ENCODE measurements around the gene PINK1. TPM values are rescaled to one million over a fixed set of nuclear protein-coding genes. Genes with fewer than 3 reads are reported as not detected.

The PINK1 gene
- polyA plus RNA-seq, 1 of the 3 experiments (the other 2 are of a cell fraction) = 24.4 TPM

DNA sequence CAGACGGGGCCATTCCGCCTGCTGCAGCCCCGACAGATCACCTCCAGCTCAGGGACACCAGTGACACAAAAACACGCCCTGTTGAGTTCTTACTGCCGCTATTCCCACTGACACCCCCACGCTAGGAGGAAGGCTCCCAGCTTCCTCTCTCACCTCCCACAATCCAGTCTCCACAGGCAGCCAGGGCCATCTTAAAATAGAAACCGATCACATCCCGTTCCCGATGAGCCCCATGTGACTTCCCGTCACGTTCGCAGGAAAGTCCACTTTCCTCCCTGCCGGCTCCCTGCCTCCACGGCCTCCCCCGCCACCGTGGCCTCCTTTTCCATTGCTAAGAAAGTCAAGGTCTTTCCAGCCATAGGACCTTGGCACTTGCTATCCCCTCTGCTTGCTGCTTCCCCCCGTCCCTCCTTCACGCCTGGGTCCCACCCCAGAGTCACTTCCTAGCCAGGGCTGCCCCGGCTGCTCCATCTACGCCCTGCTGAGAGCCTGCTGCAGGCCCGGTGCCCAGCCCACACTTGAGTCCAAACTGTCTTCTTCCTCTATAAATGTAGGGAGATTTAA lies 51.9 kb downstream of the PINK1 start:
- no peak overlapping the region for H3K9ac ChIP-seq
- ChIA-PET CTCF (interaction anchor here (0.9 kb wide), 1 partner anchor 12 kb away, joined by 3 read pairs; no protein-coding TSS in a partner anchor), POLR2A (no interaction called here)
- H3K9me3 ChIP-seq = no peaks in the 10 kb centered on the region
- no peaks in the 10 kb centered on the region for H4K20me1 ChIP-seq (ENCODE audit: insufficient read depth)
- no peak for TF ChIP-seq RFX5 (IDR thresholded peaks at IDR 0.05; ENCODE audit: low read length)
- TF ChIP-seq POLR2AphosphoS5 (IDR thresholded peaks at IDR 0.05; ENCODE audit: low read depth, low read length) = no peak
- TF ChIP-seq GATA2 (CRISPR knock-in tag; IDR thresholded peaks at IDR 0.05) = no peak
- TF ChIP-seq EP300 (IDR thresholded peaks at IDR 0.05; ENCODE audit: borderline replicate concordance in 1 of 2, low read depth in 1 of 2, low read length in 1 of 2) = no peak
- no peak for TF ChIP-seq NFIC (IDR thresholded peaks at IDR 0.05; ENCODE audit: borderline replicate concordance)
- TF ChIP-seq, protein P1, sequence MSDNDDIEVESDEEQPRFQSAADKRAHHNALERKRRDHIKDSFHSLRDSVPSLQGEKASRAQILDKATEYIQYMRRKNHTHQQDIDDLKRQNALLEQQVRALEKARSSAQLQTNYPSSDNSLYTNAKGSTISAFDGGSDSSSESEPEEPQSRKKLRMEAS (IDR thresholded peaks at IDR 0.05; ENCODE audit: low read depth) = no peak
- no peak for TF ChIP-seq CHD2 (IDR thresholded peaks at IDR 0.05; ENCODE audit: low read length, partially characterized antibody)
- no peak for TF ChIP-seq MXI1 (IDR thresholded peaks at IDR 0.05; ENCODE audit: low read depth, low read length)
- no peak for TF ChIP-seq ELF1 (IDR thresholded peaks at IDR 0.05)
- TF ChIP-seq, protein P2, sequence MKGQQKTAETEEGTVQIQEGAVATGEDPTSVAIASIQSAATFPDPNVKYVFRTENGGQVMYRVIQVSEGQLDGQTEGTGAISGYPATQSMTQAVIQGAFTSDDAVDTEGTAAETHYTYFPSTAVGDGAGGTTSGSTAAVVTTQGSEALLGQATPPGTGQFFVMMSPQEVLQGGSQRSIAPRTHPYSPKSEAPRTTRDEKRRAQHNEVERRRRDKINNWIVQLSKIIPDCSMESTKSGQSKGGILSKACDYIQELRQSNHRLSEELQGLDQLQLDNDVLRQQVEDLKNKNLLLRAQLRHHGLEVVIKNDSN (IDR thresholded peaks at IDR 0.05; ENCODE audit: borderline replicate concordance, low read depth) = no peak
- H2AFZ ChIP-seq (ENCODE audit: low read depth) = no peak overlapping the region
- no peak for DNase-seq
- H3K36me3 ChIP-seq (replicated peaks in 1 of 2; ENCODE audit: control insufficient read depth in 1 of 2, insufficient read depth in 2 of 2, low read length in 1 of 2) = no peaks in the 10 kb centered on the region
- H3K4me2 ChIP-seq = no peak overlapping the region
- no peaks in the 10 kb centered on the region for H3K79me2 ChIP-seq (ENCODE audit: insufficient read depth)
- H3K9me2 ChIP-seq = no peaks in the 10 kb centered on the region
- H3K27ac ChIP-seq (ENCODE audit: low read depth in 2 of 2, low read length in 1 of 2) = no peak overlapping the region
- no peaks in the 10 kb centered on the region for H3K27me3 ChIP-seq (ENCODE audit: insufficient read depth)
- WGBS (ENCODE audit: low lambda C conversion rate) = 90% methylated on average over 21 of the region's 21 CpGs
- H3K4me1 ChIP-seq (ENCODE audit: control insufficient read depth in 1 of 2, insufficient read depth in 2 of 2, low read depth in 1 of 2, low read length in 1 of 2) = no peaks in the 10 kb centered on the region; a peak in 1 of 4 replicates
- no peak overlapping the region for H3K4me3 ChIP-seq (ENCODE audit: low read depth in 2 of 2, low read length in 1 of 2)
- H3F3A ChIP-seq (replicated peaks; ENCODE audit: insufficient read depth) = no peaks in the 10 kb centered on the region

DNA sequence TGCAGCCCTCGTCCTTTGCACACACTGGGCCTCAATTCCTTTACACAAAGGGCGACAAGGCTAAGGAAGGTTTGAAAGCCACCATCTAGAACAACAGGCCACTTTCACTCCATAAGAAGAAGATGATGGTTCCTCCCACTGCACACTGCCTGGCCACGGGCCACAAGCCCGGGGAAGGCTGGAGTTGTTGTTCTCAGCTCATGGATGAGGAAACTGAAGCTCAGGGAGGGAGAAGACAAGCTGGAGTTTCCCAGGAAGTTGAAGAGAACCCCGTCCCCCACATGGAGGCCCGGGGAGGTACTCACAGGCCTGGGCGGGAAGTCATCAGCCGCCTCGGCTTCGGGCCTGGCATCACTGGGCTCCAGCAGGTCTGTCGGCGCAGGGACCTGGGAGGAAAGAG lies 52.5 kb downstream of the PINK1 start:
- DNase-seq = no peak
- WGBS (ENCODE audit: low lambda C conversion rate) = 88% methylated on average over 12 of the region's 12 CpGs
- Histone ChIP-seq H3K27me3 (ENCODE audit: insufficient read depth) (no peaks in the 10 kb centered on the region), H3K4me2 (no peak overlapping the region), H4K20me1 (ENCODE audit: insufficient read depth) (no peaks in the 10 kb centered on the region), H3F3A (replicated peaks; ENCODE audit: insufficient read depth) (no peaks in the 10 kb centered on the region), H3K79me2 (ENCODE audit: insufficient read depth) (no peaks in the 10 kb centered on the region), H3K27ac (ENCODE audit: low read depth in 2 of 2, low read length in 1 of 2) (no peak overlapping the region), H3K4me1 (ENCODE audit: control insufficient read depth in 1 of 2, insufficient read depth in 2 of 2, low read depth in 1 of 2, low read length in 1 of 2) (no peaks in the 10 kb centered on the region; a peak in 1 of 4 replicates), H3K9ac (no peak overlapping the region), H3K36me3 (replicated peaks in 1 of 2; ENCODE audit: control insufficient read depth in 1 of 2, insufficient read depth in 2 of 2, low read length in 1 of 2) (no peaks in the 10 kb centered on the region), H2AFZ (ENCODE audit: low read depth) (no peak overlapping the region), H3K9me2 (no peaks in the 10 kb centered on the region), H3K9me3 (no peaks in the 10 kb centered on the region), H3K4me3 (ENCODE audit: low read depth in 2 of 2, low read length in 1 of 2) (no peak overlapping the region)
- TF ChIP-seq, protein P3, sequence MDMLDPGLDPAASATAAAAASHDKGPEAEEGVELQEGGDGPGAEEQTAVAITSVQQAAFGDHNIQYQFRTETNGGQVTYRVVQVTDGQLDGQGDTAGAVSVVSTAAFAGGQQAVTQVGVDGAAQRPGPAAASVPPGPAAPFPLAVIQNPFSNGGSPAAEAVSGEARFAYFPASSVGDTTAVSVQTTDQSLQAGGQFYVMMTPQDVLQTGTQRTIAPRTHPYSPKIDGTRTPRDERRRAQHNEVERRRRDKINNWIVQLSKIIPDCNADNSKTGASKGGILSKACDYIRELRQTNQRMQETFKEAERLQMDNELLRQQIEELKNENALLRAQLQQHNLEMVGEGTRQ (IDR thresholded peaks at IDR 0.05; ENCODE audit: borderline replicate concordance, low read depth, low read length) = no peak
- TF ChIP-seq ELF1 (IDR thresholded peaks at IDR 0.05) (no peak), JUND (IDR thresholded peaks at IDR 0.05) (no peak)
- ChIA-PET POLR2A (no interaction called here), CTCF (interaction anchor here (0.9 kb wide), 1 partner anchor 11 kb away, joined by 3 read pairs; no protein-coding TSS in a partner anchor)
